ENCODE results near the gene CDH26. TPM values are rescaled to one million over a fixed set of nuclear protein-coding genes. Genes with fewer than 3 reads are reported as not detected.

CDH26 gene
- total and polyA plus RNA-seq, 10 of the 15 experiments (the other 5 are each of a cell fraction or from before 2014, with no cell fraction given): 0.03 to 0.19 (median 0.08) TPM; not detected in 4

- Histone ChIP-seq H3K36me3 (ENCODE audit: control insufficient read depth in 2 of 2, insufficient read depth in 2 of 2, low read length in 1 of 2) (no peaks in the 10 kb centered on the region), H3K4me2 (ENCODE audit: control insufficient read depth, insufficient read depth) (peak overlapping the region; percentile 86), H4K20me1 (ENCODE audit: control insufficient read depth, insufficient read depth) (no peaks in the 10 kb centered on the region), H3K9me3 (replicated peaks; ENCODE audit: control insufficient read depth, insufficient read depth, low read length) (no peaks in the 10 kb centered on the region), H3K27me3 (replicated peaks in 1 of 2; ENCODE audit: control insufficient read depth in 2 of 2, insufficient read depth in 2 of 2, low read length in 1 of 2) (no peaks in the 10 kb centered on the region; a peak in 1 of 4 replicates), H2AFZ (ENCODE audit: control insufficient read depth, low read depth, low read length) (peak overlapping the region; percentile 86), H3K27ac (ENCODE audit: control insufficient read depth, insufficient read depth) (no peak overlapping the region), H3K4me3 (peak overlapping the region; percentile 63), H3K9ac (ENCODE audit: control insufficient read depth, insufficient read depth, low read length) (peak overlapping the region; percentile 39; the same call in 1 of the 2 replicates), H3K4me1 (ENCODE audit: control insufficient read depth, insufficient read depth, low read length) (peaks cover 8% of the 10 kb centered on the region), H3K79me2 (ENCODE audit: control insufficient read depth, insufficient read depth, low read length) (peaks cover 3% of the 10 kb centered on the region)
- DNase-seq (ENCODE audit: low read depth, low spot score) (no peak), FAIRE-seq (peak; percentile 47), ATAC-seq (peak; percentile 99)
- in situ Hi-C loops (cut with MboI) (no loop called here), intact Hi-C loops (cut with micrococcal nuclease; ENCODE audit: unreplicated experiment) (no loop called here)
- CTCF ChIA-PET: interaction anchor here (0.6 to 9.5 kb wide), 13 partner anchors 11 to 116 kb away, joined by 3 to 173 read pairs (median 3); partner anchors contain the start of gene CDH26
- no TSS peak for BruUV-seq (replicated peaks)
- POLR2A ChIA-PET: no interaction called here
- 39% methylated on average over 40 of the region's 59 CpGs for WGBS (ENCODE audit: insufficient coverage, insufficient replicate concordance, low lambda C conversion rate, missing lambda C conversion rate)
- RAD21 ChIA-PET (ENCODE audit: unreplicated experiment): interaction anchor here (1.0 to 1.6 kb wide), 3 partner anchors 13 to 21 kb away, joined by 3 to 5 read pairs (median 3); no protein-coding TSS in a partner anchor
- SMC1A ChIA-PET (ENCODE audit: uncharacterized antibody, unreplicated experiment): interaction anchor here (1.1 to 1.8 kb wide), 4 partner anchors 9 to 84 kb away, joined by 3 to 5 read pairs (median 4); no protein-coding TSS in a partner anchor
- peak; percentile 35; the same call in 1 of the 2 replicates for TF ChIP-seq REST (IDR thresholded peaks at IDR 0.05; ENCODE audit: low read depth, low read length)
- TF ChIP-seq EZH2 (IDR thresholded peaks at IDR 0.05; ENCODE audit: borderline replicate concordance, control insufficient read depth, low read depth, low read length): no peak
- TF ChIP-seq WRNIP1 (IDR thresholded peaks at IDR 0.05; ENCODE audit: borderline replicate concordance, low read depth, low read length): no peak
- peak; percentile 58 for TF ChIP-seq KLF5 (IDR thresholded peaks at IDR 0.05; ENCODE audit: partially characterized antibody)
- peak; percentile 32; the same call in 1 of the 2 replicates for TF ChIP-seq RUNX3 (IDR thresholded peaks at IDR 0.05; ENCODE audit: low read length)
- TF ChIP-seq PBX3 (IDR thresholded peaks at IDR 0.05; ENCODE audit: insufficient replicate concordance, low read depth, low read length): no peak
- TF ChIP-seq NR2C1 (IDR thresholded peaks at IDR 0.05): no peak
- no peak for TF ChIP-seq MEF2B (IDR thresholded peaks at IDR 0.05; ENCODE audit: partially characterized antibody, poor library complexity, severe bottlenecking)
- TF ChIP-seq NKRF (conservative IDR thresholded peaks at IDR 0.05): no peak
- TF ChIP-seq HDGF (IDR thresholded peaks at IDR 0.05): no peak
- no peak for TF ChIP-seq SKIL (IDR thresholded peaks at IDR 0.05; ENCODE audit: low read depth, poor library complexity, severe bottlenecking)
- TF ChIP-seq GATAD2B (conservative IDR thresholded peaks at IDR 0.05; ENCODE audit: low read depth): peak; percentile 48; the same call in 1 of the 2 replicates
- TF ChIP-seq MTA3 (IDR thresholded peaks at IDR 0.05; ENCODE audit: borderline replicate concordance, low read length): no peak
These were observed 24.2 kb upstream of the CDH26 start for GRCh38 chr20:59933849-59934585.
